HT1080 (cell line): ENCODE measurements around the gene SLC35F1. TPM values are rescaled to one million over a fixed set of nuclear protein-coding genes. Genes with fewer than 3 reads are reported as not detected.

Experiments
- DNase-seq: peaks from one replicate; pipeline ENCODE4 v3.0.0-alpha.2; 2015; ENCODE audit warnings: low read depth
- total RNA-seq: library from RNA; depleted of rRNA; stranded (reverse); fragments of >200 nt; shearing (Covaris generic); gene quantifications from 2 replicates; pipeline ENCODE4 v1.2.3, GENCODE V29; 2014; rRNA removed

The SLC35F1 gene
- total RNA-seq, 1 experiment from 2014 or later, result 0.05 TPM

DNA sequence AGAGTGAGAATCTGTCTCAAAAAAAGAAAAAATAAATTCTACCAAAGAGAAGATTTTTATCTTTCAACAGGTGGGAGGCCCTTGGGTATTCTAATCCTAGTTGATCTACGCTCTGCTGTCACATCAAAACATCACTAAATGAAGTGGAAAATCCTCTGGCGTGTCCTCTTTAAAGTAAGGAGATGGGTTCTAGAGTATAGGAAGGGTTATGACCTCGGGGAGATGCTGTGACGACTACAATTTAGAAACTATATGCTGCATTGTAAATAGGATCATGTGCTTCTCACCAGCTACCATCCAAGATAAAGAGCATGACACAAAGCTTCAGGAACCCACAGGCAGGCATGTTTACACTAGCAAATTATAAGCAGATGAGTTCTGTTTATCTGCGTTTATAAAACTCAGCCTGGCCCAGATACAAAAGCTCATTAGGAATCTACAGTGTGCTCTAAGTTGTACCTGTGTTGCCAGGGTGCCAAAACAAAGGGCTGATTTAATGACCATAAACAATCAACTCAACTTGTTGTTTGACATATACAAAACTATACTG, 443.9 kb downstream of the SLC35F1 start:
- DNase-seq, result no peak

DNA sequence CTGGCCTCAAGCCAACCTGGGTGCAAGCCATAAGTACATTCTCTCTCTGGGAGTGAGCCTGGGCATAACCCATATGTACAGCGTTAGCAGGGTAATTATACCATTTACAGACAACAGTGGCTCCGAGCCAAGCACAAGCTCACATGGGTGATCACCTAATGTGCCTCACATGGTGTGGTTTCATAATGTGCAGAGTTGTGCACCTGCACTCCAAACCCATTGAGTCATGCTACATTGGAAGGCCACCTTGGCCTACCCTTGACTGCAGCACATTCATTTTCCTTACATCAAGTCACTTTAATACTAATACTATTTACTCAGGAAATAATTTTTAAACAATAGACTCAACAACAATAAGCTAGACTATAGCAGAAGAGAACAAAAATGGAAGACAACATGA, 446.5 kb downstream of the SLC35F1 start:
- DNase-seq, result no peak

DNA sequence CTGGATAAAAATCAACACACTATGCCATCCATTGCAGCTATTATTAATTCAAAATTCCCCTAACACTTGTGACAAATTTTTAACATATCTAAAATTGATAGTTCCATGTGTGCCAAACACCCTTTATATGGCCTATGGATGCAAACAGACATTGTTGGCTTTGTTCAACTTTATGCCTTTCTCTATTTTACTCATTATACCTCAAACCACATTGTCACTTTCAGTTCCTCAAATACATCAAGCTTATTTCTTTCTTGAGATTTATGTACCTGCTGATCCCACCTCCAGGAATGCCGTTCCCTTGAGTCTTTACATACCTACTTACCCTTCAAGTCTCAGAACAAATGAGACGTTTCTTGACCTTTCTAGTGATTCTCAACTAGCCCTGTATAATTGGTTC, 447.6 kb downstream of the SLC35F1 start:
- no peak for DNase-seq

DNA sequence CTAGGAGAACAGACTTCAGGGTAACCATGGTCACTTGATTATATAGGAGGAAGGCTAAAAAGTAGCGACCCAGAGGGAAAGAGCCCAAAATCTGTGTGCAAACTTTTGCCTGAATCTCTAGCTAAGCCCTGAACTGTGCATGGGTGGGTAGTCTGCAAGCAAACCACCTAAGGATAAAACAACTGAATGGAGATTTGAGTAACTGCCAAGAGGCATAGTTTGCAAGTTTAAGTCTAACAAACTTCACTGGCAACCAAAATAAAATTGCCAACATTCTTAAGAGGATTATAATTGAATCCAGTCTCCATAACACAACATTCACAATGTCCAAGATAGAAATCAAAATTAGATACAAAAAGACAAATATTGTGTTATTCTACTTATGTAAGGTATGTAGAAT, 449.0 kb downstream of the SLC35F1 start:
- no peak for DNase-seq

DNA sequence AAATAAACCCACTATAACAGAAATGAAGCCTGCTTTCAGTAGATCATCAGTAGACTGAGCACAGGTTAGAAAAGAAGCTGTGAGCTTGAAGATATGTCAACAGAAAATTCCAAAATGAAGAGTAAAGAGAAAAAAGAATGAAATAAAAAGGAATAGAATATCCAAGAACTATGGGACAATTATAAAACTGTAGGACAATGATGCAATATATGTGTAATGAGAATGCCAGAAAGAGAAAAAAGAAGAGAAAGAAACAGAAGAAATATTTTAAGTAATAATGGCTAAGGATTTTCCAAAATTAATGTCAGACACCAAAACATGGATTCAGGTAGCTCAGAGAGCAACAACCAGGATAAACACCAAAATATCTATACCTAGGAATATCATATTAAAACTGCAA, 449.6 kb downstream of the SLC35F1 start:
- no peak for DNase-seq

Other genes with a start within 250 kb of the SLC35F1 start
- gene NUS1, start 231.8 kb upstream of the SLC35F1 start, total RNA-seq, result 11.5 and 15.8 TPM in 2 replicates